ENCODE data around the gene TRIM2. TPM values are rescaled to one million over a fixed set of nuclear protein-coding genes. Genes with fewer than 3 reads are reported as not detected.

TRIM2 gene
- total and polyA plus RNA-seq, 7 donors: 1.3 to 7.1 (median 3.9) TPM

DNA sequence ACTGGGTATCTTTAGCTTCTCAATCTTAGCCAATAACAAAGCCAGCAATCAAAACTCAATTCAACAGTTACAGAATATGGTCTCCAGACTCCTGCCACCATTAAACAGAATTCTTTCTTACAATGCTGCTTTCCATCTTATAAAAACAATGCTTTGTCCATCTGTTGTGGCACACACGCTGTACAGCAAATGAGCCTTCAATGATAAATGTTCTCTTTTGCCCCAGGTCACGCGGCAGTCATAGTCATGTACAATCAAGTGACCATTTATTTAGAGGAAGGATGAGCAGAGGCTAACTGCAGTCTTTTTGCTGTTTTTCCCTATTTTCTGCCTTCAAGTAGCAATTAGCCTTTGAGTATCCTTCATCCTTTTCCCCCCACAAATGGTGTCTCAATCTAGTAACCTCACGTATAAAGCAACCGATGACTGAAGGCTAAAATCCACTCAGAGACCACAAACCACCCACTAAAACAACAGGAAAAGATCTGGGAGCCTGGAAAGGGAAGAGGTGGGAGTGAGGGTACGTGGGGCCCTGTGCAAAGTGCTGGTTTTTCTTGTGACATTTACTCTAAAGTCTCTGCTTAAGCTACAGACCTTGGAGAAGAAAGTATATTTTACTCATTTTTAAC lies 24.4 kb downstream of the TRIM2 start:
- no peak for DNase-seq
- Histone ChIP-seq H3K4me1 (peaks cover 20% of the 10 kb centered on the region), H3K27me3 (ENCODE audit: insufficient read depth in 3 of 3, low read length in 2 of 3) (no peaks in the 10 kb centered on the region), H3K27ac (no peak overlapping the region), H3K9me3 (peaks cover 6% of the 10 kb centered on the region), H3K4me3 (no peak overlapping the region), H3K36me3 (ENCODE audit: insufficient read depth in 1 of 2, low read depth in 1 of 2) (no peaks in the 10 kb centered on the region)
- no peak for ATAC-seq
- intact Hi-C loops (cut with DNase I): loop anchor here in 1 of 2 donors (10.0 kb wide), 1 partner anchor 206 kb away; no protein-coding TSS in a partner anchor
- 80 to 91% (median 83%) methylated on average over 6 of the region's 6 CpGs for WGBS, 3 donors
- TF ChIP-seq CTCF (IDR thresholded peaks at IDR 0.05): no peak

DNA sequence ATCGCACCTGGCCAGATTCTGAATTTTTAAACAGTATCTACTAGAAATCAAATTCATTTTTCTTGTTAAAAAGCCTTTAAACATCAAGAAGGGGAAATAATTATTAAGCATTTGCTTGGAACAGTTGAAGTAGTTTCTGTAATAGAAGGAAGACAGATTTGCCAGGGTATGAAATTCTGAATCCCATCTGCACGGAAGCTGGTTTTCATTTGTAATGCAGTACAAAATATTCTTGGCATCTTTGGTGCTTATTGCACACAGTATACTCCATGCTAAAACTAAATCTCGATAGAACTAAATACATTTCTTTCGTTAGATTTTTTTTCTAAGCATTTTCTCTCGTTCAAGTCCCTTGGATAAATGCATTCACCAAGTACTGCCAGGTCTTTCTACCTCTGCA lies 25.3 kb downstream of the TRIM2 start:
- H3K9me3 ChIP-seq: peaks cover 6% of the 10 kb centered on the region
- WGBS, 3 donors: 74 to 77% (median 76%) methylated on average over 5 of the region's 5 CpGs
- TF ChIP-seq CTCF (IDR thresholded peaks at IDR 0.05): no peak
- H3K27ac ChIP-seq: no peak overlapping the region
- ATAC-seq (no peak), DNase-seq (no peak)
- no peaks in the 10 kb centered on the region for H3K27me3 ChIP-seq (ENCODE audit: insufficient read depth in 3 of 3, low read length in 2 of 3)
- H3K4me3 ChIP-seq: no peak overlapping the region
- H3K36me3 ChIP-seq (ENCODE audit: insufficient read depth in 1 of 2, low read depth in 1 of 2): no peaks in the 10 kb centered on the region
- intact Hi-C loops (cut with DNase I): loop anchor here in 1 of 2 donors (10.0 kb wide), 1 partner anchor 205 kb away; no protein-coding TSS in a partner anchor
- H3K4me1 ChIP-seq: peaks cover 20% of the 10 kb centered on the region

DNA sequence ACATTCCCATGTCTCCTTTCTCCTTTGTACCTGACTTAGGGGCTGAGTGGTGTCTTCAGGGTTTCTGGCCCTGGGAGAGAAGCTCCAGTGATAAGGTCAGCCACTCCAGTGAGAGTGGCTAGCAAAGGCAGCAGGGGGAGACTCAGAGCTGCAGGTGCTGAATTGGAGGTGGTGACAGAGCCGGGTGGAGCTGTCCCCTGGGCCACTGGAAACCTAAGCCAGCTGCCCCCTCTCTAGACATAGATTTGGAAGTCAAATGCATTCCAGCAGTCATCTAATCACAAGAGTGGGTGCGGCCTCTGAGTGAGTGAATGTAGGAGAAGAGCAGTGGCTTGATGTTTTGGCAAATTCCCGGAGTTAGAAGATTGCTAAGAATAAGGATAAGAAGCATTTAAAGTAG lies 28.5 kb downstream of the TRIM2 start:
- no peak overlapping the region for H3K27ac ChIP-seq
- ATAC-seq: peak; percentile 54 to 69 (median 62)
- no peaks in the 10 kb centered on the region for H3K9me3 ChIP-seq
- no peak for TF ChIP-seq CTCF (IDR thresholded peaks at IDR 0.05)
- DNase-seq: no peak
- H3K4me3 ChIP-seq: no peak overlapping the region
- peaks cover 28% of the 10 kb centered on the region for H3K4me1 ChIP-seq
- H3K36me3 ChIP-seq (ENCODE audit: insufficient read depth in 1 of 2, low read depth in 1 of 2): no peaks in the 10 kb centered on the region
- WGBS, 3 donors: 52 to 72% (median 53%) methylated on average over 3 of the region's 3 CpGs
- H3K27me3 ChIP-seq (ENCODE audit: insufficient read depth in 3 of 3, low read length in 2 of 3): no peaks in the 10 kb centered on the region
- intact Hi-C loops (cut with DNase I): no loop called here

DNA sequence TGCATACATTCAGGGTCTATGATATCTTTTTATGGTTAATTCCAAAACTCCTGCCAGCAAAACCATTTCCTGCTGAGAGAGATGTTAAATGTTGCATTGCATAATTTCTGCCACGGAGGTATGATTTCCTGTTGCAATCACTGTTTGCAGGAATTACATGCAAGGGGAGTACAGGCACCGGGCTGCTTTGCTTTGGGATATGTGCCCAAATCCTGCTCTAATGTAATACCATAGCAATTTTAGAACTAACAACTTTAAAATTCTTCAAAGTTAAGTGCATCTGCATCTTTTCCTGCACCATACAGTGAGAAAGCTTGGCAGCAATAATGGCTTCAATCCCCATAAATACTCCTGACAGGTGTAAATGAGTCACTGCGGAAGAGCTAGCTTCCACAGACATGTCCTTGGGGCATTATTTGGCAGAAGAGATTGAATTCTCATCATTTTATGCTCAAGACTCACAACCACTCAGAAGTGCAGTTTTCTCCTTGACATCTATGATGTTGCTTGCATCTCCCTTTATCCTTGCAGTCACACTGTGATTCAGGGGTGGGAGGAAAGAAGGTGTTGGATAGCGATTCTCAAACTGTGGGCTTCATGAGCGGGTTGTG lies 29.6 kb downstream of the TRIM2 start:
- DNase-seq: no peak
- H3K27me3 ChIP-seq (ENCODE audit: insufficient read depth in 3 of 3, low read length in 2 of 3): no peaks in the 10 kb centered on the region
- intact Hi-C loops (cut with DNase I): no loop called here
- WGBS, 3 donors: 20 to 29% (median 23%) methylated on average over 5 of the region's 5 CpGs
- TF ChIP-seq CTCF (IDR thresholded peaks at IDR 0.05): no peak
- peak; percentile 78 to 88 (median 82) for ATAC-seq
- no peaks in the 10 kb centered on the region for H3K9me3 ChIP-seq
- no peak overlapping the region for H3K4me3 ChIP-seq
- peaks cover 28% of the 10 kb centered on the region for H3K4me1 ChIP-seq
- H3K27ac ChIP-seq: peak overlapping the region; percentile 21
- no peaks in the 10 kb centered on the region for H3K36me3 ChIP-seq (ENCODE audit: insufficient read depth in 1 of 2, low read depth in 1 of 2)
